Astrocyte of the cerebellum (primary cell): ENCODE measurements around the gene MDM1.

Source experiments
- DNase-seq: peaks from one replicate; pipeline ENCODE4 v3.0.0-alpha.2; 2011; ENCODE audit warnings: low read depth
- H3K4me3 ChIP-seq: 2 replicates; pipeline ENCODE4 v1.5.1; 2011; ENCODE audit warnings: mild to moderate bottlenecking, low read depth, low read length, moderate library complexity
- in situ Hi-C: cut with HindIII; loops from 2 replicates; pipeline ENCODE4 v1.10.0; 2017; ENCODE audit warnings: low sequenced_read_pairs
- TF ChIP-seq, protein P1 (sequence below): IDR thresholded peaks from 2 replicates; pipeline ENCODE4 v1.5.1; 2012; ENCODE audit warnings: low read length, low read depth, moderate library complexity, mild to moderate bottlenecking; ENCODE audit errors: missing control alignments

MDM1 gene

GRCh38 chr12:68294251-68294650 is 37.9 kb downstream of the MDM1 start:
- in situ Hi-C loops = no loop called here
- TF ChIP-seq, protein P1, sequence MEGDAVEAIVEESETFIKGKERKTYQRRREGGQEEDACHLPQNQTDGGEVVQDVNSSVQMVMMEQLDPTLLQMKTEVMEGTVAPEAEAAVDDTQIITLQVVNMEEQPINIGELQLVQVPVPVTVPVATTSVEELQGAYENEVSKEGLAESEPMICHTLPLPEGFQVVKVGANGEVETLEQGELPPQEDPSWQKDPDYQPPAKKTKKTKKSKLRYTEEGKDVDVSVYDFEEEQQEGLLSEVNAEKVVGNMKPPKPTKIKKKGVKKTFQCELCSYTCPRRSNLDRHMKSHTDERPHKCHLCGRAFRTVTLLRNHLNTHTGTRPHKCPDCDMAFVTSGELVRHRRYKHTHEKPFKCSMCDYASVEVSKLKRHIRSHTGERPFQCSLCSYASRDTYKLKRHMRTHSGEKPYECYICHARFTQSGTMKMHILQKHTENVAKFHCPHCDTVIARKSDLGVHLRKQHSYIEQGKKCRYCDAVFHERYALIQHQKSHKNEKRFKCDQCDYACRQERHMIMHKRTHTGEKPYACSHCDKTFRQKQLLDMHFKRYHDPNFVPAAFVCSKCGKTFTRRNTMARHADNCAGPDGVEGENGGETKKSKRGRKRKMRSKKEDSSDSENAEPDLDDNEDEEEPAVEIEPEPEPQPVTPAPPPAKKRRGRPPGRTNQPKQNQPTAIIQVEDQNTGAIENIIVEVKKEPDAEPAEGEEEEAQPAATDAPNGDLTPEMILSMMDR = no peak
- no peak overlapping the region for H3K4me3 ChIP-seq
- no peak for DNase-seq

DNA sequence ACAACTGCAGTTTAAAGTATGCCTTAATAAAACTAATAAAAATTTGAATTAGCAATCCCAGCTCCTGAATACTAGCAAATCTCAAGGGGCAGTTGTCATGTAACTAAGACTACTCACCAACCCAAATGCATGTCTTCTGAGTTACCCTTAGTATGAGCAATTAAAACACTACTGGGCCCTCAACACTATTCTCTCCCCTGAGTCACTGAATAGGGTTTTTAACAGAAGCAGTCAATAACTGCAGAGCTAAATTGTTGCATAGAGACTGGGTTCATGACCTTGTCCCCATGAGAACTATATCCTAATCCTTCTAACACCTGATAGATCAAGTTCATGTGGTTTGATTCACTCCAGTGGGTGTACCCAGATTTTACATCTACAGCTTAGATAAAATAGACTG is 38.8 kb downstream of the MDM1 start:
- in situ Hi-C loops = no loop called here
- TF ChIP-seq, protein P1 = no peak
- no peak for DNase-seq
- H3K4me3 ChIP-seq = no peak overlapping the region

DNA sequence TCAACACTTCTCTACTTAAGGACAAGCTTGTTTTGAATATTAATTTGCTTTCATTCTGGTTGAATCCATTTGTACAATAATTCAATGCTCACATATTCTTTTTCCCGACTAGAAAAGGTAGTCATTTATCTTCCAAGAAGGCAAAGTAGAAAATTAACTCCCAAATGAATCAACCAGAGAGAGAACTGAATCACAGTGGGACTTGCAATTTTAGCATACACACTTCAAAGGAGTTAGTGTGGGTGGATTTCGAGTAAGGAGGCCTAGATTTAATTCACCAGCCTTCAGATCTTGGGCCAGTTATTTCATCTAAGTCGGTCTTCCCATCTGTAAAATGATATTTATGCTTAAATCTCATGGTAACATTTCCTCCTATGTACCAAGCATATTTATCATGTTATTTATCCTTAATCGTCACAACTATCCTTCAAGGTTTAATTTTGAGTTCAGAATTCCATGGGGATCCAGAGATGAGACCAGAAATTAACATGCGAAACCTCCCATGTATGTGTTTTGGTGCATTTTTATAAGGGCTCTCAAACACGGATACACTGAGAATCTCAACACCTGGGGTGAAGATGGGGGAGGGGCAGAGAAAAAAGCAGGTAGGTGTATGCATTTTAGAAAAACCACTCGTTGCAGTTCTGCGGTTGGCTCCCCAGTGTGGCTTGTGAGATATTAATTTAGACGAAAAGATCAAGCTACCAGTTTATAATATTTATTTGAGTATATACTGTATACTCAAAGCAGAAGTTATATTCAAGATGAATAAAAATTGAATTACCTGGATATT is 39.8 kb downstream of the MDM1 start:
- no peak overlapping the region for H3K4me3 ChIP-seq
- in situ Hi-C loops = no loop called here
- TF ChIP-seq, protein P1 = no peak
- no peak for DNase-seq

GRCh38 chr12:68291396-68292036 is 40.6 kb downstream of the MDM1 start:
- in situ Hi-C loops = no loop called here
- DNase-seq = no peak
- TF ChIP-seq, protein P1 = no peak
- no peak overlapping the region for H3K4me3 ChIP-seq

DNA sequence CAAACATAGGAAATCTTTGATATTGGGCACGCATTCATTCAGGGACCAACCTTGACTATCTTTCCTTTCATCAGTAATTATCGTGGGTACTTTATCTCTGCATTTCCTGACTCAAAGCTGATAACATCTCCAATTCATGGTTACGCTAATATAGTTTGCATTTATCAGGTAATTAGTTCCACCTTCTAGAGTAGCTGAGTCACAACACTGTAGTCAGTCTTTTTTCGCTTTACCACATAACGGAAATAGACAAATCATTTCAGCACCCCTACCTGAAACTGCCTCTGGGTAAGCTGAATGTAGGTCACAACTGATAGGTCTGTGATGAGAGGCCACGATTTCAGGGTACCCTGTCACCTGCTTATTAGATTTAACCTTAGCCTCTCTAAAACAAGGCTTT is 42.0 kb downstream of the MDM1 start:
- peak; percentile 16 for DNase-seq
- TF ChIP-seq, protein P1 = no peak
- H3K4me3 ChIP-seq = no peak overlapping the region
- in situ Hi-C loops = no loop called here

DNA sequence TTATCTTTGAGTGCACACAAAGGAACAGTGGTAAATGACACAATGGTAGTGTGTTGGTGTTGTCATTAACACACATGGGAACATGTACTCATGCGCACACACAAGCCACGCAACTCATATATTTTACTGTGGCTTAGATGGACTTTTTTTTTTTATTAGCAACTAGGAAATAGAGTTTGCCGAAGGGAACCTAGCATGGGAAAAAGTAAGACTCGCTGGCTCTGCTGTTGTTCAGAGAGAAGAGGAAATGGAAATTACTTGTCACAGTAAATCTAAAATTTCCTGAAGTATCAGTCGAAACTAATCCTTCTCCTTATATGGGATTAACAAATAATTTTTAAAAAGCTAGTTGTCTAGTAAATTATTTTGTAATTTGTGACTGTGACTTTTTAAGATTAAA is 45.1 kb downstream of the MDM1 start:
- no peak for DNase-seq
- H3K4me3 ChIP-seq = no peak overlapping the region
- TF ChIP-seq, protein P1 = no peak
- in situ Hi-C loops = no loop called here
